Gastrocnemius medialis (tissue), 4 donors: ENCODE results near the gene AMN1.

Source experiments
- POLR2A ChIP-seq, 2 donors: fragments of 450-650 bp; IDR thresholded peaks; one replicate each; pipeline ENCODE4 v1.6.1; 2017; ENCODE audit warnings: antibody characterized with exemption in 2 of 2, mild to moderate bottlenecking in 2 of 2, moderate library complexity in 2 of 2
- TF ChIP-seq, protein P1 (sequence below), 5 experiments: fragments of 450-650 bp in 3 of 5; fragments of 200-600 bp in 2 of 5; sonication (generic) in 2 of 5; IDR thresholded peaks in 4 of 5; conservative IDR thresholded peaks in 1 of 5; 1 replicate in 4 of 5; 2 replicates in 1 of 5; pipeline ENCODE4 v1.5.1; 2016 to 2019; ENCODE audit warnings: antibody characterized with exemption in 5 of 5, mild to moderate bottlenecking in 3 of 5, moderate library complexity in 3 of 5

DNA sequence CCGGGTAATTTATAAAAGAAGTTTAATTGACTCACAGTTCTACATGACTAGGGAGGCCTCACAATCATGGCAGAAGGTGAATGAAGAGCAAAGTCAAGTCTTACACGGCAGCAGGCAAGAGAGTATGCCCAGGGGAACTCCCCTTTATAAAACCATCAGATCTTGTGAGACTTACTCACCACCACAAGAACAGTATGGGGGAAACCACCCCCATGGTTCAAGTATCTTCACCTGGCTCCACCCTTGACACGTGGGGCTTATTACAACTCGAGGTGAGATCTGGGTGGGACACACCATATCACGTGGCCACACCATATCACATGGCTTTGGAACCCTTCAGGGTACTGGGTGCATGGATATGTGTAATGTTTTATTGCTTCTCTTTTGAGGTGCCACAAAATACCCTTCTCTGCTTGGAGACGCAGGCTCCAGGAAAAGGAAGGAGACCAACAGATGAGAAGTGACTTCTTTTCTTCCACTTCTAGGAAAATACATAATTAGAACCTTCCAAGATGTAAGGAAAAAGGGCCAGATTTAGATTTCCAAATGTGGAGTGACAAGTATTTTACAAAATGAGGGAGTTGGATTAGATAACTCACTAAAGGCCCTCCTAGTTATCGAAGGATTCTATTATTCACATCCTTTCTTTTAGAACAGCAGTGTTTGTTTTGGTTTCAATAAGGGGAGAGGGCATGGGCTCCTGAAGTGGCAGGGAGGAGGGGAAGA is 102.4 kb downstream of the AMN1 start:
- TF ChIP-seq, protein P1, sequence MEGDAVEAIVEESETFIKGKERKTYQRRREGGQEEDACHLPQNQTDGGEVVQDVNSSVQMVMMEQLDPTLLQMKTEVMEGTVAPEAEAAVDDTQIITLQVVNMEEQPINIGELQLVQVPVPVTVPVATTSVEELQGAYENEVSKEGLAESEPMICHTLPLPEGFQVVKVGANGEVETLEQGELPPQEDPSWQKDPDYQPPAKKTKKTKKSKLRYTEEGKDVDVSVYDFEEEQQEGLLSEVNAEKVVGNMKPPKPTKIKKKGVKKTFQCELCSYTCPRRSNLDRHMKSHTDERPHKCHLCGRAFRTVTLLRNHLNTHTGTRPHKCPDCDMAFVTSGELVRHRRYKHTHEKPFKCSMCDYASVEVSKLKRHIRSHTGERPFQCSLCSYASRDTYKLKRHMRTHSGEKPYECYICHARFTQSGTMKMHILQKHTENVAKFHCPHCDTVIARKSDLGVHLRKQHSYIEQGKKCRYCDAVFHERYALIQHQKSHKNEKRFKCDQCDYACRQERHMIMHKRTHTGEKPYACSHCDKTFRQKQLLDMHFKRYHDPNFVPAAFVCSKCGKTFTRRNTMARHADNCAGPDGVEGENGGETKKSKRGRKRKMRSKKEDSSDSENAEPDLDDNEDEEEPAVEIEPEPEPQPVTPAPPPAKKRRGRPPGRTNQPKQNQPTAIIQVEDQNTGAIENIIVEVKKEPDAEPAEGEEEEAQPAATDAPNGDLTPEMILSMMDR (IDR thresholded peaks at IDR 0.05 in 4 of 5, conservative IDR thresholded peaks at IDR 0.05 in 1 of 5), result no peak
- no peak for TF ChIP-seq POLR2A (IDR thresholded peaks at IDR 0.05)
